CD14-positive monocyte (primary cell): ENCODE data around the gene CTSG. TPM values are rescaled to one million over a fixed set of nuclear protein-coding genes. Genes with fewer than 3 reads are reported as not detected.

Experiments used
- DNase-seq, 3 donors: peaks; one replicate each; pipeline ENCODE4 v3.0.0-alpha.2; 2011 to 2022
- H2AFZ ChIP-seq: 2 replicates; pipeline ENCODE4 v1.6.0; 2012; ENCODE audit warnings: mild to moderate bottlenecking, low read depth, low read length, inconsistent platforms; ENCODE audit not compliant: insufficient read depth, poor library complexity, severe bottlenecking
- H3K27ac ChIP-seq, 2 donors: 1 replicate in 1 of 2; 2 replicates in 1 of 2; pipeline ENCODE4 v1.5.1; 2012 to 2013; ENCODE audit warnings: low read length in 2 of 2, control low read depth in 1 of 2, inconsistent platforms in 1 of 2, low read depth in 1 of 2, mild to moderate bottlenecking in 1 of 2
- H3K27me3 ChIP-seq, 2 donors: one replicate each; pipeline versions ENCODE4 v1.6.0 to v1.6.1; 2011 to 2013; ENCODE audit warnings: low read length in 2 of 2; ENCODE audit not compliant: control insufficient read depth in 2 of 2, insufficient read depth in 2 of 2
- H3K36me3 ChIP-seq, 2 donors: replicated peaks in 1 of 2; 1 replicate in 1 of 2; 2 replicates in 1 of 2; pipeline versions ENCODE4 v1.5.1 to v1.6.1; 2012 to 2013; ENCODE audit warnings: low read length in 2 of 2, control low read depth in 1 of 2, inconsistent platforms in 1 of 2, mild to moderate bottlenecking in 1 of 2; ENCODE audit not compliant: insufficient read depth in 2 of 2, control insufficient read depth in 1 of 2
- H3K4me1 ChIP-seq, 2 donors: 1 replicate in 1 of 2; 2 replicates in 1 of 2; pipeline versions ENCODE4 v1.5.1 to v1.6.1; 2012 to 2013; ENCODE audit warnings: low read length in 2 of 2, control low read depth in 1 of 2, inconsistent platforms in 1 of 2, mild to moderate bottlenecking in 1 of 2, moderate library complexity in 1 of 2; ENCODE audit not compliant: insufficient read depth in 2 of 2, control insufficient read depth in 1 of 2
- H3K4me2 ChIP-seq: replicated peaks from 2 replicates; pipeline ENCODE3; 2012; ENCODE audit warnings: low read length, moderate library complexity, mild to moderate bottlenecking; ENCODE audit not compliant: poor library complexity, severe bottlenecking; ENCODE audit errors: extremely low read depth
- H3K4me3 ChIP-seq, 3 experiments: fragments of 200-600 bp in 1 of 3; sonication (generic) in 1 of 3; replicated peaks in 1 of 3; 1 replicate in 2 of 3; 2 replicates in 1 of 3; pipeline ENCODE4 v1.5.1; 2011 to 2013; ENCODE audit warnings: low read length in 3 of 3, mild to moderate bottlenecking in 3 of 3, control low read depth in 2 of 3, low read depth in 2 of 3, inconsistent platforms in 1 of 3, moderate library complexity in 1 of 3
- H3K79me2 ChIP-seq: 2 replicates; pipeline ENCODE4 v1.6.0; 2012; ENCODE audit warnings: mild to moderate bottlenecking, control low read depth, inconsistent platforms, low read length, moderate library complexity; ENCODE audit not compliant: insufficient read depth
- H3K9ac ChIP-seq: 2 replicates; pipeline ENCODE4 v1.6.0; 2017; ENCODE audit warnings: low read length, mild to moderate bottlenecking; ENCODE audit not compliant: insufficient read depth, poor library complexity, severe bottlenecking
- H3K9me3 ChIP-seq, 2 donors: replicated peaks in 1 of 2; 1 replicate in 1 of 2; 2 replicates in 1 of 2; pipeline versions ENCODE4 v1.5.1 to v1.6.1; 2012 to 2013; ENCODE audit warnings: low read length in 2 of 2, control low read depth in 1 of 2; ENCODE audit not compliant: control insufficient read depth in 1 of 2, insufficient read depth in 1 of 2
- H4K20me1 ChIP-seq: 2 replicates; pipeline ENCODE4 v1.6.0; 2012; ENCODE audit warnings: mild to moderate bottlenecking, low read length, control low read depth, moderate library complexity; ENCODE audit not compliant: insufficient read depth
- H3K27ac Mint-ChIP-seq, 7 donors: one replicate each; pipeline ENCODE4 v1.8.0; 2020; ENCODE audit warnings: mild to moderate bottlenecking in 7 of 7, mixed read lengths in 7 of 7, moderate library complexity in 6 of 7, inconsistent platforms in 2 of 7
- H3K27me3 Mint-ChIP-seq, 3 donors: one replicate each; pipeline ENCODE4 v1.8.0; 2021 to 2022; ENCODE audit warnings: low read depth in 3 of 3, mild to moderate bottlenecking in 3 of 3, mixed read lengths in 3 of 3, moderate library complexity in 3 of 3, inconsistent platforms in 1 of 3
- H3K36me3 Mint-ChIP-seq, 2 donors: one replicate each; pipeline ENCODE4 v1.8.0; 2020; ENCODE audit warnings: mixed read lengths in 2 of 2, inconsistent platforms in 1 of 2, mild to moderate bottlenecking in 1 of 2
- H3K4me1 Mint-ChIP-seq: one replicate; pipeline ENCODE4 v1.8.0; 2020; ENCODE audit warnings: mild to moderate bottlenecking, mixed read lengths
- H3K4me3 Mint-ChIP-seq, 2 donors: one replicate each; pipeline ENCODE4 v1.8.0; 2020; ENCODE audit warnings: mild to moderate bottlenecking in 2 of 2, mixed read lengths in 2 of 2, moderate library complexity in 1 of 2
- H3K9me3 Mint-ChIP-seq, 7 donors: one replicate each; pipeline ENCODE4 v1.8.0; 2020 to 2022; ENCODE audit warnings: mixed read lengths in 7 of 7, mild to moderate bottlenecking in 6 of 7, moderate library complexity in 6 of 7, inconsistent platforms in 2 of 7
- WGBS: methylation state at CpG from one replicate; pipeline ENCODE4 v1.1.5; 2013; ENCODE audit warnings: missing lambda C conversion rate; ENCODE audit not compliant: insufficient coverage; 5-methylcytosine and 5-hydroxymethylcytosine counted together
- intact Hi-C, 2 donors: fragments of 100-400 bp; cut with micrococcal nuclease; formaldehyde crosslinking; loops; one replicate each; pipeline versions ENCODE4 v1.15.0 to v1.15.1; 2023
- polyA plus RNA-seq, 3 donors: library from polyadenylated mRNA; depleted of rRNA in 1 of 3; unstranded in 2 of 3; stranded (reverse) in 1 of 3; fragments of 300-500 nt in 2 of 3; fragments of >200 nt in 1 of 3; fragmentation: Illumina TruSeq in 2 of 3; gene quantifications; 1 replicate in 2 of 3; 2 replicates in 1 of 3; pipeline ENCODE4 v1.2.3, GENCODE V29; 2012 to 2021
- TF ChIP-seq, protein P1 (sequence below): fragments of 200-600 bp; IDR thresholded peaks from one replicate; pipeline ENCODE4 v1.8.0; 2022; ENCODE audit warnings: antibody characterized with exemption, mild to moderate bottlenecking

Gene CTSG
- polyA plus RNA-seq, 3 donors, result 0.16 to 0.89 (median 0.40) TPM

DNA sequence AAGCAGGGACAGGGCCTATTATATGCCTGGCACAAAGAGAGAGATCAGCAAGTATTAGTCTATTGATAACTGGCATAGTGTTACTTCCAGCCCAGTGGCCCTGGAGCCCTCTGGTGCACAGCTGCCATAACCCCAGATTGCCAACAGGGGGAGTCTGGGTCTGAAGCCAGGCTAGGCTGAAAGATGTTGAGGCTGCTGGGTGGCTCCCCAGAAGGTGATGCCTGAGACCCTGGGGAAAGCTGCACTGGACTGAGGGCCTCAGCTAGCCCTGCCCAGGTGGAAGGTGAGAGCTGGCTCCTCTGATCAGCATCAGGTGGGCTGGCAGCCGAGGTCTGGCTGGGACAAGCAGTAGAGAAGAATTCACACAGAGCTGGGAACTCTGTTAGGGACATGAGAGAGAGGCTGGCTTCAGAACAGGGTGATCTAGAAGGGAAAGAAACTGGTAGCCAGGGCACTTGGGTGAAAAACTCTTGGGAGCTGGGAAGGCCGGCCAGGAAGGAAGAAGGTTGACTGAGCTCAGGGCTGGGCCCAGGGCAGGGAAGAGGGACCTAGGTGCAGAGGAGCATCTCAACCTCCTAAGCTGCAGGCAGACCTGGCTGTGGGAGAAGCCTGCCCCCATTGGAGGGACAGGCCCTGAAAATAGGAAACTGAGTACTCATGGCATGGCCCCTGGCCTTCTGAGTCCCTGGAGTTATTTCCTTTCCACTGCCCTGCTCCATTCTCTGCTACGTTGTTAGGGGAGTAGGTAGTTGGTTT is 29.6 kb upstream of the CTSG start:
- no peak overlapping the region for H3K4me2 ChIP-seq
- intact Hi-C loops, result no loop called here
- Mint-ChIP-seq H3K27me3 (peaks cover 0 to 4% (median 0%) of the 10 kb centered on the region in 3 donors), H3K9me3 (peaks cover 0 to 5% (median 0%) of the 10 kb centered on the region in 7 donors), H3K36me3 (no peaks in the 10 kb centered on the region), H3K4me3 (no peak overlapping the region), H3K27ac (peak overlapping the region in 2 of 7 donors; percentile 11 to 33), H3K4me1 (peaks cover 36% of the 10 kb centered on the region)
- peaks cover 24 to 28% of the 10 kb centered on the region in 2 donors for H3K4me1 ChIP-seq
- no peak overlapping the region for H3K9ac ChIP-seq
- H2AFZ ChIP-seq, result peak overlapping the region; percentile 46
- H3K36me3 ChIP-seq, result no peaks in the 10 kb centered on the region
- H3K4me3 ChIP-seq, result no peak overlapping the region
- no peaks in the 10 kb centered on the region for H4K20me1 ChIP-seq
- no peaks in the 10 kb centered on the region for H3K79me2 ChIP-seq
- no peaks in the 10 kb centered on the region for H3K27me3 ChIP-seq
- DNase-seq, result peak; percentile 18 to 41 (median 31)
- TF ChIP-seq, protein P1, sequence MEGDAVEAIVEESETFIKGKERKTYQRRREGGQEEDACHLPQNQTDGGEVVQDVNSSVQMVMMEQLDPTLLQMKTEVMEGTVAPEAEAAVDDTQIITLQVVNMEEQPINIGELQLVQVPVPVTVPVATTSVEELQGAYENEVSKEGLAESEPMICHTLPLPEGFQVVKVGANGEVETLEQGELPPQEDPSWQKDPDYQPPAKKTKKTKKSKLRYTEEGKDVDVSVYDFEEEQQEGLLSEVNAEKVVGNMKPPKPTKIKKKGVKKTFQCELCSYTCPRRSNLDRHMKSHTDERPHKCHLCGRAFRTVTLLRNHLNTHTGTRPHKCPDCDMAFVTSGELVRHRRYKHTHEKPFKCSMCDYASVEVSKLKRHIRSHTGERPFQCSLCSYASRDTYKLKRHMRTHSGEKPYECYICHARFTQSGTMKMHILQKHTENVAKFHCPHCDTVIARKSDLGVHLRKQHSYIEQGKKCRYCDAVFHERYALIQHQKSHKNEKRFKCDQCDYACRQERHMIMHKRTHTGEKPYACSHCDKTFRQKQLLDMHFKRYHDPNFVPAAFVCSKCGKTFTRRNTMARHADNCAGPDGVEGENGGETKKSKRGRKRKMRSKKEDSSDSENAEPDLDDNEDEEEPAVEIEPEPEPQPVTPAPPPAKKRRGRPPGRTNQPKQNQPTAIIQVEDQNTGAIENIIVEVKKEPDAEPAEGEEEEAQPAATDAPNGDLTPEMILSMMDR, result peak; percentile 98
- WGBS, result 86% methylated on average over 3 of the region's 3 CpGs
- no peak overlapping the region for H3K27ac ChIP-seq
- no peaks in the 10 kb centered on the region for H3K9me3 ChIP-seq

DNA sequence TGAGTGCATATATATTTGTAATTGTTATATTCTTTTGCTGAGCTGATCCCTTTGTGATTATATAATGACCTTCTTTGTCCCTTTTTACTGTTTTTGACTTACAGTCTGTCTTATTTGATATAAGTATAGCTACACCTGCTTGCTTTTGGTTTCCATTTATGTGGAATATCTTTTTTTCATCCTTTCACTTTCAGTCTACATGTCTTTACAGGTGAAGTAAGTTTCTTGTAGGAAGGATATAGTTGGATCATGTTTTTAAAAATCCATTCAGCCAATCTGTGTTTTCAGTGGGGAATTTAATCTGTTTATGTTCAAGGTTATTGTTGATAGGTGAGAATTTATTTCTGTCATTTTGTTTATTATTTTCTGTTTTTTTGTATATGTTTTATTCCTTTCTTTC is 21.4 kb upstream of the CTSG start:
- Mint-ChIP-seq H3K4me1 (peaks cover 20% of the 10 kb centered on the region), H3K27me3 (peaks cover 0 to 4% (median 2%) of the 10 kb centered on the region in 3 donors), H3K9me3 (peaks cover 15 to 34% (median 20%) of the 10 kb centered on the region in 7 donors), H3K27ac (no peak overlapping the region), H3K4me3 (no peak overlapping the region), H3K36me3 (no peaks in the 10 kb centered on the region)
- no peaks in the 10 kb centered on the region for H3K27me3 ChIP-seq
- H3K4me1 ChIP-seq, result peaks cover 0 to 5% of the 10 kb centered on the region in 2 donors
- no peak overlapping the region for H3K9ac ChIP-seq
- H3K4me3 ChIP-seq, result no peak overlapping the region
- H3K4me2 ChIP-seq, result no peak overlapping the region
- H2AFZ ChIP-seq, result no peak overlapping the region
- no peak for DNase-seq
- no peaks in the 10 kb centered on the region for H3K79me2 ChIP-seq
- H3K27ac ChIP-seq, result no peak overlapping the region
- no peaks in the 10 kb centered on the region for H4K20me1 ChIP-seq
- intact Hi-C loops, result no loop called here
- H3K36me3 ChIP-seq, result no peaks in the 10 kb centered on the region
- TF ChIP-seq, protein P1, result no peak
- H3K9me3 ChIP-seq, result peaks cover 0 to 12% of the 10 kb centered on the region in 2 donors
